ENCODE data around the gene FHIP2A.

- TF ChIP-seq REST (IDR thresholded peaks at IDR 0.05; ENCODE audit: insufficient read depth in 1 of 2, low read depth in 2 of 2, low read length in 1 of 2) = no peak; a peak in 1 of 4 replicates
- no peak for TF ChIP-seq CTCF (IDR thresholded peaks at IDR 0.05)
Measured at GRCh38 chr10:114782666-114783065, 38.9 kb upstream of the FHIP2A start.
